ENCODE results near the gene LAYN. TPM values are rescaled to one million over a fixed set of nuclear protein-coding genes. Genes with fewer than 3 reads are reported as not detected.

Gene LAYN
- 12.3 and 18.3 TPM in 2 replicates for total RNA-seq

GRCh38 chr11:111540114-111540936 lies at the start of gene LAYN:
LAYN (plus strand) TSS chr11:111540720; CDS start chr11:111540844, 124 bp downstream.

GRCh38 chr11:111512296-111513239 lies 28.0 kb upstream of the LAYN start, which contains the start of gene BTG4:
BTG4 (minus strand) TSS chr11:111512386; CDS start chr11:111498776, 13,610 bp downstream.

GRCh38 chr11:111514216-111515031 lies 26.1 kb upstream of the LAYN start, which contains the start of gene HOATZ:
HOATZ (plus strand) TSS chr11:111514778; CDS start chr11:111514785, 7 bp downstream.

GRCh38 chr11:111601979-111602864 lies 61.7 kb downstream of the LAYN start, which contains the start of gene SIK2:
SIK2 (plus strand) TSS chr11:111602449; CDS start chr11:111602564, 115 bp downstream.

Other genes with a start within 250 kb of the LAYN start
- 0.60 TPM in 1 of 2 replicates, not detected in the other for gene POU2AF3, start 242.2 kb upstream of the LAYN start, total RNA-seq
- gene POU2AF1, start 161.4 kb upstream of the LAYN start, total RNA-seq, result not detected in 2 replicates
- not detected in 2 replicates for gene BTG4, start 28.3 kb upstream of the LAYN start, total RNA-seq
- gene HOATZ, start 25.9 kb upstream of the LAYN start, total RNA-seq, result not detected in 2 replicates
- 11.2 and 12.0 TPM in 2 replicates for gene SIK2, start 61.7 kb downstream of the LAYN start, total RNA-seq
- 9.7 and 10.2 TPM in 2 replicates for gene PPP2R1B, start 225.7 kb downstream of the LAYN start, total RNA-seq

Measured in pericardium fibroblast (primary cell).